GM12801 (cell line): ENCODE results near the gene FAM3D.

Source experiments
- CTCF ChIP-seq: IDR thresholded peaks from one replicate; pipeline ENCODE4 v1.5.1; 2011; ENCODE audit warnings: control low read depth; ENCODE audit not compliant: insufficient read length; ENCODE audit errors: extremely low read depth

FAM3D gene

GRCh38 chr3:58657036-58657520 lies 9.5 kb downstream of the FAM3D start:
- TF ChIP-seq CTCF = no peak

- TF ChIP-seq CTCF = no peak
Observed at GRCh38 chr3:58656631-58657030, 9.9 kb downstream of the FAM3D start.

GRCh38 chr3:58654466-58654865 lies 12.1 kb downstream of the FAM3D start:
- TF ChIP-seq CTCF = no peak

GRCh38 chr3:58652624-58653023 lies 13.9 kb downstream of the FAM3D start:
- no peak for TF ChIP-seq CTCF

- no peak for TF ChIP-seq CTCF
Observed at GRCh38 chr3:58651276-58651675, 15.3 kb downstream of the FAM3D start.

- no peak for TF ChIP-seq CTCF
Observed at GRCh38 chr3:58647381-58648141, 19.0 kb downstream of the FAM3D start.

- no peak for TF ChIP-seq CTCF
Observed at GRCh38 chr3:58646503-58646902, 20.1 kb downstream of the FAM3D start.

GRCh38 chr3:58645726-58646125 lies 20.8 kb downstream of the FAM3D start:
- no peak for TF ChIP-seq CTCF
